ENCODE measurements around the gene SNRNP48.

Gene SNRNP48

DNA sequence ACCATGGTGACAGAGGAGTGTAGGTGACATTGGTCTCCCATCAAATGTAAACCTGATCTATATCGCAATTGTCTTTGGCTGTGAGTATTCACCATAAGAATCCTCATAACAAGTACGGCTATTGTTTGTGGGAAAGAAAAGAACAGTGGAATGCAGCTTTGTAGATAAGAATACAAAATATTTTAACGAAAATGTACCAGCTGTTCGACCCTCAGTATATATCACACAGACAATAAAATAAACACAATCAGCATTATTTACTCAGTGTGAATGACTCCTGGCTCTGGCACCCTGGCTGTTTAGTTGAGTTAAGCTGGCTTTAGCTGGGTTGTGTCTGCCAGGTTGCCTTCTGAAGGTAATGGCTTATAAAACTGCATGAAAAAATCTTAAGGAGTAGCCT, 43.4 kb downstream of the SNRNP48 start:
- H3K36me3 ChIP-seq (ENCODE audit: insufficient read depth, low read length): no peaks in the 10 kb centered on the region
- no peaks in the 10 kb centered on the region for H3K4me1 ChIP-seq (ENCODE audit: insufficient read depth, low read length)
- no peak overlapping the region for H3K4me3 ChIP-seq (ENCODE audit: low read depth in 1 of 2, low read length in 2 of 2)
- no peak overlapping the region for H3K27ac ChIP-seq (ENCODE audit: low read depth, low read length)
- no peak overlapping the region for H3K9ac ChIP-seq (ENCODE audit: low read length)
- H3K27me3 ChIP-seq (ENCODE audit: control insufficient read depth in 1 of 2, insufficient read depth in 2 of 2, low read length in 2 of 2): no peaks in the 10 kb centered on the region
- H3K9me3 ChIP-seq (ENCODE audit: low read length): no peaks in the 10 kb centered on the region

DNA sequence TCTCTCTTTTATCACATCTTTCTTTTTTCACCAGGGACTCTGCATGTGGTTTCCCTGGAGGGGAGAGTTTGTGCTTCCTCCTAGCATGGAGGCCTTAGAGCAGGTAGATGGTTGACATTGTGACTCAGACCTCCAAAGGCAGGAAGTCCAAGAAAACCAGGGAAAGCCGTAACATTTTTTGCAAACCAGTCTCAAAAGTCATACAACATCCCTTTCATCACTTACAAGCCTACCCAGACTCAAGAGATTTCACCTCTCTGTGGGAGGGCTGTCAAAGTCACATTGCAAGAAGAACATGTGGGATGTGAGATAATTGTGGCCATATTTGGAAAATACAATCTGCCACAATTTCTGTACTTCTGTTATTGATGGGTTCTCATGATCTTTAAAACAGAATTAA, 46.2 kb downstream of the SNRNP48 start:
- H3K9me3 ChIP-seq (ENCODE audit: low read length): no peaks in the 10 kb centered on the region

DNA sequence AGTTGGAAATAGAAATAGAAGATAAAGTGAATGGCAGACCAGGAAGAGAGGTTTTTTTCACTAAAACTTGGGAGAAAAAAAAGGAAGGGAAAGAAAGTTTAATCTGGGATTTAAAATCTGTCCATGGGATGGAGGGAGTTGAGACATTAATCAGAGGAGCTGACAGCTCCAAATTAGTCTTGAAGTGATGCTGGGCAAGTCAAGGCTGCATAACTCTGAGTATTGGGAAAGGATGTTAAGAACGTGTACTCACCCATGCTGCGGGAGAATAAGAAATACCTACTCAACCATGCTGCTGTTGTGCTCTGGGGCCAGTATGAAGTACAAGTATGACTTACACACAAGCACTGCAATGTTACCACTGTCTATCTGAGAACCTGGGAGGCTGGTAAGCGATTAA, 47.5 kb downstream of the SNRNP48 start:
- no peaks in the 10 kb centered on the region for H3K4me1 ChIP-seq (ENCODE audit: insufficient read depth, low read length)
- no peak overlapping the region for H3K4me3 ChIP-seq (ENCODE audit: low read depth in 1 of 2, low read length in 2 of 2)
- H3K27me3 ChIP-seq (ENCODE audit: control insufficient read depth in 1 of 2, insufficient read depth in 2 of 2, low read length in 2 of 2): no peaks in the 10 kb centered on the region
- H3K9ac ChIP-seq (ENCODE audit: low read length): no peak overlapping the region
- H3K9me3 ChIP-seq (ENCODE audit: low read length): no peaks in the 10 kb centered on the region
- no peak overlapping the region for H3K27ac ChIP-seq (ENCODE audit: low read depth, low read length)
- no peaks in the 10 kb centered on the region for H3K36me3 ChIP-seq (ENCODE audit: insufficient read depth, low read length)

More for the DNA sequence above, 46.2 kb downstream of the SNRNP48 start:
- Histone ChIP-seq H3K27me3 (ENCODE audit: control insufficient read depth in 1 of 2, insufficient read depth in 2 of 2, low read length in 2 of 2) (no peaks in the 10 kb centered on the region), H3K36me3 (ENCODE audit: insufficient read depth, low read length) (no peaks in the 10 kb centered on the region), H3K27ac (ENCODE audit: low read depth, low read length) (no peak overlapping the region), H3K4me1 (ENCODE audit: insufficient read depth, low read length) (no peaks in the 10 kb centered on the region), H3K4me3 (ENCODE audit: low read depth in 1 of 2, low read length in 2 of 2) (no peak overlapping the region), H3K9ac (ENCODE audit: low read length) (no peak overlapping the region)

DNA sequence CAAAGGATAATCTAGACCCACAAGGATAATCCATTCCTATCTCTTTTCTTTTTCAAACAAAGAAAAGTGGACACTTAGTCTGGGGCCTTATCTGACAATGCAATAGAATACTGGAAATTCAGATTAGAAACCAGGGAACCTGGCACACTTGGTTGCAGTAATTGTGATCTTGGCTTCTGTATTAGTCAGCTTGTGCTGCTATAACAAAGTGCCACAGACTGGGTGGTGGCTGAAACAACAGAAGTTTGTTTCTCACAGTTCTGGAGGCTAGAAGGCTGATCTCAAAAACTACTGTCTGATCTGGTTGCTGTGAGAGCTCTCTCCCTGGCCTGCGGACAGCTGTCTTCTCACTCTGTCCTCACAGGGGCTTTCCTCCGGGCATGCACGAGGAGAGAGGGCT, 49.4 kb downstream of the SNRNP48 start:
- Histone ChIP-seq H3K27ac (ENCODE audit: low read depth, low read length) (no peak overlapping the region), H3K4me1 (ENCODE audit: insufficient read depth, low read length) (no peaks in the 10 kb centered on the region)

DNA sequence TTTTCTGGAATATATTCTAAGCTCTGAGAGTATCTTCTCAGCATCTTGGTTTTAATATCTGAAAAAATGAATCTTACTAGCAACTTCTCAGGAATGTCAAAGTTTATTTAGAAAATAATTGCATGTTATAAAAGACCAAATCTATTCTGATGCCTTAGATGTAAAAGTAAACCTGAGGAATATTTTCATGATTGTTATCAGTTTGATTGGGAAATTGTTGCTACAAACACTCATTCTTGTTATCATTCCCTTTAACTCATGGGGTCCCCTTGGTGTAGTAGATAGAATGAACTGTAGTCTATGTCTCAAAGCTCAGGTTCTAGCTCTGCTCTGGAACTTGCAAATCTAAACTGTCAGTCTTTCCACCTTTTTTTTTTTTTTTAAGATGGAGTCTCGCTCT, 50.0 kb downstream of the SNRNP48 start:
- no peaks in the 10 kb centered on the region for H3K27me3 ChIP-seq (ENCODE audit: control insufficient read depth in 1 of 2, insufficient read depth in 2 of 2, low read length in 2 of 2)
- no peak overlapping the region for H3K9ac ChIP-seq (ENCODE audit: low read length)
- H3K4me3 ChIP-seq (ENCODE audit: low read depth in 1 of 2, low read length in 2 of 2): no peak overlapping the region

More for the DNA sequence above, 49.4 kb downstream of the SNRNP48 start:
- H3K9ac ChIP-seq (ENCODE audit: low read length): no peak overlapping the region
- no peak overlapping the region for H3K4me3 ChIP-seq (ENCODE audit: low read depth in 1 of 2, low read length in 2 of 2)
- H3K27me3 ChIP-seq (ENCODE audit: control insufficient read depth in 1 of 2, insufficient read depth in 2 of 2, low read length in 2 of 2): no peaks in the 10 kb centered on the region
- no peaks in the 10 kb centered on the region for H3K9me3 ChIP-seq (ENCODE audit: low read length)
- H3K36me3 ChIP-seq (ENCODE audit: insufficient read depth, low read length): no peaks in the 10 kb centered on the region

DNA sequence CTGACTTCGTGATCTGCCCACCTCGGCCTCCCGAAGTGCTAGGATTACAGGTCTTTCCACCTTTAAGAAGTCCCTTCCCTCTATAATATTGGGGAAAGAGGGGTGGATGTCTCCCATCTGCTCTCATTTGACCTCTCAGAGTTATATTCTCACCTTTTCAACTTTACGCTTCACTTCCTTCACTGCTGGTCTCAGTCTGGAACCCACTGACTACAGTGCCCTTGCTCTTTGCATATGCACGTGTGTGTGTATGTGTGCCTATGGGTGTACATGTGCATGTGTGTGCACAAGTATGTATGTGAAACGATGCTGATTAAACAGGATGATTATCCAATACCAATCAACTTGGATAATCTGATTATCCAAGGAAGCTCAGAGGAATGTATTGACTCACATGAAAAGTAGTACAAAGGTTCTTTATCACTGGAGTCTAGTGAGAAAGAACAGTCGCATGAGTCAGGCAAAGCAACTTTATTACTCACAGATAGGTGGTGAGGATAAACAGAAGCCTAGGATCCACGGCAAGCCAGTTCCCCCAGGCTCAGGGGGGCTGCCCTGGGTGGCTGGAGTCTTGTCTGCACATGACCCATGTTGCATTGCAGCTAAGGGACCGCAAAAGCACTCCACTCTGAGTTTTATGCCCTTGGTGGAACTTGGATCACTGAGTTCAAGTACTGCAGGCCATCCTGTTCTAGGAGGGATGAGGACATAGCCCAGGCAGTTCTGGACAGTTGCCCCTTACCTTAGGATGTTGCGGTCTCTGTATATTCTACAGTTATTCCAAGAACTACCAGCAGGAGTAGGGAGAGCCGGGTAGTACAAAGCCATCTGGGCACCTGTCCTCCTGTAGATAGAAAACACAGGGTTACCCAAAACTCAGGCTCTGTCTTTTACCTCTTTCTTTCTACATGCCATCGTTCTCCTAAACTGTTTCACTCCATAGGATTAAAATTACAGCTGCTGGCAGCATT, 50.9 kb downstream of the SNRNP48 start:
- Histone ChIP-seq H3K9ac (ENCODE audit: low read length) (no peak overlapping the region), H3K36me3 (ENCODE audit: insufficient read depth, low read length) (no peaks in the 10 kb centered on the region), H3K27ac (ENCODE audit: low read depth, low read length) (no peak overlapping the region), H3K4me3 (ENCODE audit: low read depth in 1 of 2, low read length in 2 of 2) (no peak overlapping the region), H3K27me3 (ENCODE audit: control insufficient read depth in 1 of 2, insufficient read depth in 2 of 2, low read length in 2 of 2) (no peaks in the 10 kb centered on the region), H3K4me1 (ENCODE audit: insufficient read depth, low read length) (no peaks in the 10 kb centered on the region), H3K9me3 (ENCODE audit: low read length) (no peaks in the 10 kb centered on the region)

More for the DNA sequence above, 50.0 kb downstream of the SNRNP48 start:
- no peaks in the 10 kb centered on the region for H3K9me3 ChIP-seq (ENCODE audit: low read length)
- no peaks in the 10 kb centered on the region for H3K36me3 ChIP-seq (ENCODE audit: insufficient read depth, low read length)
- no peak overlapping the region for H3K27ac ChIP-seq (ENCODE audit: low read depth, low read length)
- no peaks in the 10 kb centered on the region for H3K4me1 ChIP-seq (ENCODE audit: insufficient read depth, low read length)

DNA sequence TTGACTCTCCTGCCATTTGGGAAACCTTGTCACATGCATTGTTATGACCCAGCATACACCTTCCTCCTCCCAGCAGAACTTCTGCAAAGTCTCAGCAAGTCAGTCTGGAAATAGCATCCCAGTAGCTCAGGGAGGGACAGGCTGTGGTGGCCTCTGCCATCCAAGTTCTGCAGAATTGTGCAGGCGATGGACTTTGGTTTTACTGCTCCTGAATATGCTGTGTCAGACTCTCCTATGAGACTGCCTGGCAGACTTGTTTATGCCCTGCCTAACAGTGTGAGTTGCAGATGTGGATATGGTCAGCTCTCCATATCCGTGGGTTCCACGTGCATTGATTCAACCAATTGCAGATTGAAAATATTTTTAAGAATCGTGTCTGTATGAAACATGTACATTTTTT, 52.8 kb downstream of the SNRNP48 start:
- H3K9me3 ChIP-seq (ENCODE audit: low read length): no peaks in the 10 kb centered on the region
- no peaks in the 10 kb centered on the region for H3K27me3 ChIP-seq (ENCODE audit: control insufficient read depth in 1 of 2, insufficient read depth in 2 of 2, low read length in 2 of 2)
- H3K4me1 ChIP-seq (ENCODE audit: insufficient read depth, low read length): no peaks in the 10 kb centered on the region
- H3K4me3 ChIP-seq (ENCODE audit: low read depth in 1 of 2, low read length in 2 of 2): no peak overlapping the region
- H3K27ac ChIP-seq (ENCODE audit: low read depth, low read length): no peak overlapping the region
- H3K36me3 ChIP-seq (ENCODE audit: insufficient read depth, low read length): no peaks in the 10 kb centered on the region
- no peak overlapping the region for H3K9ac ChIP-seq (ENCODE audit: low read length)

DNA sequence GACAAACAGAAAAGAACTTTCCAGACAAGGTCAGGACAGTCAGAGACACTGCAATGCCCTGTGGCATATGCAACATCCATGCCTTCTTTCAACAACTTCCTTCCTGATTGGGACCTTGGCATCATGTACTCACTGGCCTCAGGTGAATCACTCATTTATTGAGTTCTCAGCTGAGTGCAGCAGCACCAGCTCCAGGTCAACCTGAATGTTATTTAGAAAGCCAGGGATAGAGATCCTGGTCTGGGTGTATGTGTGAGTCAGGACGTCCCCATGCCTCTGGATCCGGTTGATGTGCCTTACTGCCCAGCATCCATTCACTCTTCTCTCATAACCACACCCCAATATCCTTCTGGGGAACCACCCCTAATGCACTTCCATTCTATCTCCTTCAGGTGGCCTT, 54.4 kb downstream of the SNRNP48 start:
- Histone ChIP-seq H3K36me3 (ENCODE audit: insufficient read depth, low read length) (no peaks in the 10 kb centered on the region), H3K27ac (ENCODE audit: low read depth, low read length) (no peak overlapping the region), H3K9me3 (ENCODE audit: low read length) (no peaks in the 10 kb centered on the region), H3K27me3 (ENCODE audit: control insufficient read depth in 1 of 2, insufficient read depth in 2 of 2, low read length in 2 of 2) (no peaks in the 10 kb centered on the region), H3K9ac (ENCODE audit: low read length) (no peak overlapping the region), H3K4me3 (ENCODE audit: low read depth in 1 of 2, low read length in 2 of 2) (no peak overlapping the region), H3K4me1 (ENCODE audit: insufficient read depth, low read length) (no peaks in the 10 kb centered on the region)

DNA sequence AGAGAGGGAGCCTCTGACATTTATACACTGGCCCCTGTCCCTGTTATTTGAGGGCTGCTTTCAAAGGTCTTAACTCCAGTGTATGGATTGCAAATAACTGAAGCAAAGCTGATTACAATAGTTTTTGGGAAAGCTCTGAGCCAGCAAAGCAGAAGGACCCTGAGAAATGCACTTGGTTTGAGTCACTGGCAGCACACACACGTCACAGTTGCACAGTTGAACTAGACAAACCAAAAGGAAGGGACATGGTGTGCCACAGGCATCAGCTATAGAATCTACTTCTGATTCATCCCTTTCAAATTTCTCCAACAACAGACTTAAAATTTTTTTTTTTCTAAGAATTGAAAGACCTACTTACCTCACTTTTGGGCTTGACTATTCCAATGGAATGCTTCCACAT, 56.4 kb downstream of the SNRNP48 start:
- H3K27me3 ChIP-seq (ENCODE audit: control insufficient read depth in 1 of 2, insufficient read depth in 2 of 2, low read length in 2 of 2): no peaks in the 10 kb centered on the region
- H3K9ac ChIP-seq (ENCODE audit: low read length): no peak overlapping the region
- H3K36me3 ChIP-seq (ENCODE audit: insufficient read depth, low read length): no peaks in the 10 kb centered on the region
- H3K27ac ChIP-seq (ENCODE audit: low read depth, low read length): no peak overlapping the region
- no peaks in the 10 kb centered on the region for H3K4me1 ChIP-seq (ENCODE audit: insufficient read depth, low read length)
- no peaks in the 10 kb centered on the region for H3K9me3 ChIP-seq (ENCODE audit: low read length)
- no peak overlapping the region for H3K4me3 ChIP-seq (ENCODE audit: low read depth in 1 of 2, low read length in 2 of 2)

DNA sequence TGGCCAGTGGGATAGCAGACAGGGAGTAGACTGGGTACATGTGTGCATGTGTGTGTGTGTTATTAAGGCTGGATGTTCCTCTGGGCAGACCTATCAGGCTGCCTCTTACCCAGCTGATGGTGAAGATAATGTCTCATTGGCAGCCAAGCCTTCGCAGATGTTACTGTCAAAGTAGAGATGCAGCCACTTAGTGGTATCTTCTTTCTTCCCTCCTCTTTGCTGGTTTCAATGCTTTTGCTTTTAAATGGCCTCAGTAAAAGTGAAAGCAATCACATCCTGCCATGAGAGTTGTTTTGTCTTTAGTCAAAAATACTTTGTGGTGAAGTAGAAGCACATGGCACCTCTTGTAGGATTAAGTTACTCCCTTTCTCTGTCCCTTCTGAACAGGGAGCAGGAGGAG, 57.5 kb downstream of the SNRNP48 start:
- Histone ChIP-seq H3K27me3 (ENCODE audit: control insufficient read depth in 1 of 2, insufficient read depth in 2 of 2, low read length in 2 of 2) (no peaks in the 10 kb centered on the region), H3K9me3 (ENCODE audit: low read length) (no peaks in the 10 kb centered on the region), H3K4me3 (ENCODE audit: low read depth in 1 of 2, low read length in 2 of 2) (no peak overlapping the region)

DNA sequence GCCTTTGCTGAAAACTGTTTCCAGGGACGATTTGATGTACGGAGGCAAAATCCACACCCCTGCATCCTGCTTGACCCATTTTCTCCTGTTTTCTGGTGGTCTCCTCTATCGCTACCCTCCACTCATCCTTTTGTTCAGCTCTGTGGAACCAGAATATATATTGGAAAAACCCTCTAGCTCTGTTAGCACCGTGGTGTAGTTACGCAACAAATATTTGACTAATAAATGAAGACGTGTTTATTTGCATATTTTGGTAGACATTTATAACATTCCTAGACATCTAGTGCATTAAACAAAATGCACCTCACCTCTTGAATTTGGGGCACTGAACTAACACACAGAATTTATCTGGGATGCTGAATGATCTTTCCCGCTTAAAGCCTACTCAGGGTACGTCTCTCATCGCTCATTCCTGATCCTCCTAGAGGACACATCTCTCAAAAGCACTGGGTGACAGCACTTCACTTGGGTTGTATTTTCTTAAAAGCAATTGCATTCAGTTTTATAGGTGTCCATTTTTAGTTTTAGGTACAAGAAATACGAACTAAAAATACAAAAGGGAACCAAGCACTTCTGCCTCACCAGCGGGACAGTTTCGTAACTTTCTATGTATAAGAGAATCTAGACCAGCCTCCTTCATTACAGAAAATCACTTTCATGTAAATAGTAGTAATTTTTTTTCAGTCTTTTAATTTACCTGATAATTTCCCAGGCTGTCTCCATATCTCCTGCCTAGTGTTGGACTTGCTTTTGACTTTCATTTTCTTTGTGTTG, 59.2 kb downstream of the SNRNP48 start:
- Histone ChIP-seq H3K27ac (ENCODE audit: low read depth, low read length) (no peak overlapping the region), H3K9me3 (ENCODE audit: low read length) (no peaks in the 10 kb centered on the region), H3K27me3 (ENCODE audit: control insufficient read depth in 1 of 2, insufficient read depth in 2 of 2, low read length in 2 of 2) (no peaks in the 10 kb centered on the region), H3K9ac (ENCODE audit: low read length) (no peak overlapping the region), H3K4me1 (ENCODE audit: insufficient read depth, low read length) (no peaks in the 10 kb centered on the region), H3K36me3 (ENCODE audit: insufficient read depth, low read length) (no peaks in the 10 kb centered on the region), H3K4me3 (ENCODE audit: low read depth in 1 of 2, low read length in 2 of 2) (no peak overlapping the region)

More for the DNA sequence above, 57.5 kb downstream of the SNRNP48 start:
- Histone ChIP-seq H3K4me1 (ENCODE audit: insufficient read depth, low read length) (no peaks in the 10 kb centered on the region), H3K27ac (ENCODE audit: low read depth, low read length) (no peak overlapping the region), H3K9ac (ENCODE audit: low read length) (no peak overlapping the region), H3K36me3 (ENCODE audit: insufficient read depth, low read length) (no peaks in the 10 kb centered on the region)

Data from muscle layer of colon (tissue), 2 donors.